22Rv1 (cell line): ENCODE data around the gene ZNF764.

Experiments
- ZFX ChIP-seq: fragments of 450-650 bp; IDR thresholded peaks from 2 replicates; pipeline ENCODE4 v1.6.1; 2017; ENCODE audit warnings: antibody characterized with exemption, borderline replicate concordance
- TF ChIP-seq, protein P1 (sequence below): fragments of 450-650 bp; IDR thresholded peaks from 2 replicates; pipeline ENCODE4 v1.5.1; 2017; ENCODE audit warnings: mild to moderate bottlenecking

- TF ChIP-seq, protein P1, sequence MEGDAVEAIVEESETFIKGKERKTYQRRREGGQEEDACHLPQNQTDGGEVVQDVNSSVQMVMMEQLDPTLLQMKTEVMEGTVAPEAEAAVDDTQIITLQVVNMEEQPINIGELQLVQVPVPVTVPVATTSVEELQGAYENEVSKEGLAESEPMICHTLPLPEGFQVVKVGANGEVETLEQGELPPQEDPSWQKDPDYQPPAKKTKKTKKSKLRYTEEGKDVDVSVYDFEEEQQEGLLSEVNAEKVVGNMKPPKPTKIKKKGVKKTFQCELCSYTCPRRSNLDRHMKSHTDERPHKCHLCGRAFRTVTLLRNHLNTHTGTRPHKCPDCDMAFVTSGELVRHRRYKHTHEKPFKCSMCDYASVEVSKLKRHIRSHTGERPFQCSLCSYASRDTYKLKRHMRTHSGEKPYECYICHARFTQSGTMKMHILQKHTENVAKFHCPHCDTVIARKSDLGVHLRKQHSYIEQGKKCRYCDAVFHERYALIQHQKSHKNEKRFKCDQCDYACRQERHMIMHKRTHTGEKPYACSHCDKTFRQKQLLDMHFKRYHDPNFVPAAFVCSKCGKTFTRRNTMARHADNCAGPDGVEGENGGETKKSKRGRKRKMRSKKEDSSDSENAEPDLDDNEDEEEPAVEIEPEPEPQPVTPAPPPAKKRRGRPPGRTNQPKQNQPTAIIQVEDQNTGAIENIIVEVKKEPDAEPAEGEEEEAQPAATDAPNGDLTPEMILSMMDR, result no peak
- no peak for TF ChIP-seq ZFX
Observed at GRCh38 chr16:30519120-30520049, 38.8 kb downstream of the ZNF764 start.
